Karpas-422 (cell line): ENCODE measurements around the gene USP25. TPM values are rescaled to one million over a fixed set of nuclear protein-coding genes. Genes with fewer than 3 reads are reported as not detected.

Source experiments
- DNase-seq: peaks from one replicate; pipeline ENCODE4 v3.0.0-alpha.2; 2015
- H2AFZ ChIP-seq: fragments of 200-600 bp; sonication (generic); 2 replicates; pipeline ENCODE4 v1.6.1; 2014; ENCODE audit warnings: antibody characterized with exemption, low read length, mixed read lengths
- H3K27ac ChIP-seq: fragments of 200-600 bp; sonication (generic); 2 replicates; pipeline ENCODE4 v1.5.1; 2014; ENCODE audit warnings: mild to moderate bottlenecking, low read length, moderate library complexity
- H3K27me3 ChIP-seq: fragments of 200-600 bp; sonication (generic); 2 replicates; pipeline ENCODE4 v1.6.1; 2014; ENCODE audit warnings: low read length, mixed read lengths
- H3K36me3 ChIP-seq: fragments of 200-600 bp; sonication (generic); 2 replicates; pipeline ENCODE4 v1.6.1; 2014; ENCODE audit warnings: low read length, mixed read lengths; ENCODE audit not compliant: insufficient read depth
- H3K4me1 ChIP-seq: fragments of 200-600 bp; sonication (generic); 2 replicates; pipeline ENCODE4 v1.6.1; 2014; ENCODE audit warnings: mild to moderate bottlenecking, low read length, mixed read lengths
- H3K4me2 ChIP-seq: fragments of 200-600 bp; sonication (generic); 2 replicates; pipeline ENCODE4 v1.6.1; 2014; ENCODE audit warnings: low read length, low read depth, mild to moderate bottlenecking; ENCODE audit not compliant: poor library complexity, severe bottlenecking
- H3K4me3 ChIP-seq: fragments of 200-600 bp; sonication (generic); 2 replicates; pipeline ENCODE4 v1.5.1; 2014; ENCODE audit warnings: mild to moderate bottlenecking, antibody characterized with exemption, low read length, mixed read lengths
- H3K79me2 ChIP-seq: fragments of 200-600 bp; sonication (generic); 2 replicates; pipeline ENCODE4 v1.6.1; 2014; ENCODE audit warnings: mild to moderate bottlenecking, low read length, mixed read lengths
- H3K9ac ChIP-seq: fragments of 200-600 bp; sonication (generic); 2 replicates; pipeline ENCODE4 v1.6.0; 2014; ENCODE audit warnings: low read length
- H3K9me2 ChIP-seq: fragments of 200-600 bp; sonication (generic), shearing (Covaris generic); replicated peaks from 2 replicates; pipeline ENCODE4 v1.6.0; 2014; ENCODE audit warnings: mild to moderate bottlenecking, low read length, moderate library complexity; ENCODE audit not compliant: insufficient read depth
- H3K9me3 ChIP-seq: fragments of 300-700, 200-600 bp; sonication (generic); 2 replicates; pipeline ENCODE4 v1.6.1; 2014; ENCODE audit warnings: low read length, mixed read lengths
- H4K20me1 ChIP-seq: fragments of 200-600 bp; sonication (generic); 2 replicates; pipeline ENCODE4 v1.6.1; 2014; ENCODE audit warnings: mild to moderate bottlenecking, antibody characterized with exemption, low read length, low read depth; ENCODE audit not compliant: insufficient read depth
- total RNA-seq: library from RNA; depleted of rRNA; stranded (reverse); fragments of >200 nt; shearing (Covaris generic); gene quantifications from 2 replicates; pipeline ENCODE4 v1.2.3, GENCODE V29; 2014; ENCODE audit warnings: low replicate concordance

The USP25 gene
- total RNA-seq, 1 experiment from 2014 or later, result 120 TPM

DNA sequence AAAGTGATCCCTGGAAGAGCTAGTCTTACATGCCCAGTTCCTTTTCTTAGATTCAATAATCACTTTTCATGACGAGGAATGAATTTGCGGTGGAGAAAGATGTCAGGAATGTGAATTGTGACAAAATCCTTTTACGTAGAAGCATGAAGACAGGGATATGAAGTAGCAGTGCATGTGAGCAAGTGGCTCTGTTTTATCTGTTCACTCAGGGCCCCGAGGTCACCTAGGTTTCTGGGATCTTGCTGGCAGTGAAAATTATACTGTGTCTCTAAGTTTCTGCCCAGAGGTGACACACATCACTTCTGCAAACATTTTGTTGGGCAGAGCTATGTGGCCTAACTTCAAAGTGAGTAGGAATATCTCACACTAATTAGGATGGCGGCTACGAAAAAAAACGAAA is 79.3 kb downstream of the USP25 start:
- peaks cover 81% of the 10 kb centered on the region for H3K79me2 ChIP-seq
- no peaks in the 10 kb centered on the region for H3K27me3 ChIP-seq
- no peak overlapping the region for H3K9ac ChIP-seq
- no peak overlapping the region for H3K4me2 ChIP-seq
- H3K4me1 ChIP-seq, result no peaks in the 10 kb centered on the region
- no peak for DNase-seq
- no peak overlapping the region for H3K27ac ChIP-seq
- H2AFZ ChIP-seq, result no peak overlapping the region
- no peak overlapping the region for H3K4me3 ChIP-seq
- peaks cover 78% of the 10 kb centered on the region for H3K36me3 ChIP-seq
- no peaks in the 10 kb centered on the region for H3K9me2 ChIP-seq
- 0 out of 2 replicates have a peak, but pooled peaks cover 3% of the 10 kb centered on the region for H3K9me3 ChIP-seq
- H4K20me1 ChIP-seq, result no peaks in the 10 kb centered on the region

GRCh38 chr21:15809818-15810217 is 80.0 kb downstream of the USP25 start:
- Histone ChIP-seq H3K27me3 (no peaks in the 10 kb centered on the region), H3K27ac (no peak overlapping the region), H3K4me2 (no peak overlapping the region), H2AFZ (no peak overlapping the region), H4K20me1 (no peaks in the 10 kb centered on the region), H3K9me2 (no peaks in the 10 kb centered on the region), H3K4me1 (no peaks in the 10 kb centered on the region), H3K4me3 (no peak overlapping the region), H3K36me3 (peaks cover 80% of the 10 kb centered on the region), H3K9me3 (peaks cover 4% of the 10 kb centered on the region; the same call in 1 of the 2 replicates), H3K79me2 (peaks cover 79% of the 10 kb centered on the region), H3K9ac (no peak overlapping the region)
- no peak for DNase-seq

GRCh38 chr21:15815285-15815684 is 85.5 kb downstream of the USP25 start:
- H3K27ac ChIP-seq, result no peak overlapping the region
- no peak overlapping the region for H3K4me2 ChIP-seq
- no peak overlapping the region for H3K4me3 ChIP-seq
- no peak for DNase-seq
- no peaks in the 10 kb centered on the region for H3K9me2 ChIP-seq
- H3K4me1 ChIP-seq, result peaks cover 6% of the 10 kb centered on the region
- H3K79me2 ChIP-seq, result peaks cover 66% of the 10 kb centered on the region
- H4K20me1 ChIP-seq, result no peaks in the 10 kb centered on the region
- no peak overlapping the region for H2AFZ ChIP-seq
- peaks cover 6% of the 10 kb centered on the region; the same call in 1 of the 2 replicates for H3K9me3 ChIP-seq
- peaks cover 53% of the 10 kb centered on the region for H3K36me3 ChIP-seq
- H3K27me3 ChIP-seq, result no peaks in the 10 kb centered on the region
- no peak overlapping the region for H3K9ac ChIP-seq

- no peak for DNase-seq
These were observed 90.5 kb downstream of the USP25 start for GRCh38 chr21:15820327-15820726.

DNA sequence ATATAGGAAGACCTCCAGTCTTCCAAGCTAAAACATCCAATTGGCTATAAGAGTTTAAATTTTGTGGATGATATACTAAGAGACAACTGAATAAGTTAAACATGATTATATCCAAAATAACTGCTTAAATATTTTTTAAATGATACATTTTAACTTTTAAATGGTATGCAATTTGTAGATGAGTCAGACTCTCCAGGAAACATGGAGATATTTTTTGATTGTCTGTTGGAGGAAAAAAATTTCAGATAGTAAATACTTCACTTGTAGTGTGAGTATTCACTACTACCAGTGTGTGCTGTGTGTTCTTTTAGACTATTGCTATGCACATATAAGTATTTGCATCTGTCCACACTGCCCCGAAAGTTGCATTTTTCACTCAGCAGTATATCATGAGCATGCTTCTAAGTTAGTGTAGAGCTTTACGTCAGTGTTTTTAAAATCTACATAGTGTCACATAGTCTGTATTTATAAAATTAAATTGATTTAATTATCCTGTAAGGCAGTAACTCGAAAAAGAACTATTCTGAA is 91.1 kb downstream of the USP25 start:
- Histone ChIP-seq H3K27me3 (no peaks in the 10 kb centered on the region), H3K4me2 (no peak overlapping the region), H3K27ac (no peak overlapping the region), H3K79me2 (peaks cover 44% of the 10 kb centered on the region), H3K4me1 (peaks cover 61% of the 10 kb centered on the region), H3K4me3 (no peak overlapping the region), H3K9me3 (no peaks in the 10 kb centered on the region), H3K9me2 (no peaks in the 10 kb centered on the region), H2AFZ (no peak overlapping the region), H3K9ac (no peak overlapping the region), H4K20me1 (no peaks in the 10 kb centered on the region), H3K36me3 (peaks cover 19% of the 10 kb centered on the region)
- no peak for DNase-seq

More at GRCh38 chr21:15820327-15820726, 90.5 kb downstream of the USP25 start:
- Histone ChIP-seq H3K27ac (no peak overlapping the region), H3K9me2 (no peaks in the 10 kb centered on the region), H2AFZ (no peak overlapping the region), H3K36me3 (peaks cover 23% of the 10 kb centered on the region), H3K27me3 (no peaks in the 10 kb centered on the region), H3K9ac (no peak overlapping the region), H3K4me1 (peaks cover 55% of the 10 kb centered on the region), H3K9me3 (no peaks in the 10 kb centered on the region; the same call in 1 of the 2 replicates), H3K79me2 (peaks cover 49% of the 10 kb centered on the region), H4K20me1 (no peaks in the 10 kb centered on the region), H3K4me3 (no peak overlapping the region), H3K4me2 (no peak overlapping the region)

DNA sequence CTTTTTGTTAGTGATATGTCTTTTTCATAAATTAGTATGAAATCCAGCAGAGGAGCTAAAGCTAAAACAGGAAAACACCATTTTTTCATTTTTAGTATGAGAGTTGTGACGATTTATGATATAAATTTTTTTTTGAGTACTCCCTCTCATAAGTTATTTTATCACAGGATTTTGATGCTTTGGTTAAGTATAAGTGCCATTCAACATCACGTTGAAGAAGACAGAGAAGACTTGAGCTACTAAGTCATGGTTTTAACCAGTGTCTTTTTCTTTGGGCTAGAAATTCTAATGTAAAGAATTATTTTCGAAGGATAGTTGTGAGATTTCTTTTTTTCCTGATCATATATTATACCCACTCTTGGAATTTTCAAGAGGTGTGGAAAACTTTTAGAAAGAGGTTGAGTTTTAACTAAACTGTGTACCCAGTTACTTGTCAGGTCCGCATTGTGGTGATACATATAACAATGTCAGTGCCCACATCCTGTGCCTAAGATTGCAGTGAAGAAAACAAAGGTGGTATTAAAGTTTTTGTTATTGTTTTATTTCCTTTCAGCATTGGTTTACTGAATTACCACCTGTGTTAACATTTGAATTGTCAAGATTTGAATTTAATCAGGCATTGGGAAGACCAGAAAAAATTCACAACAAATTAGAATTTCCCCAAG is 93.8 kb downstream of the USP25 start:
- Histone ChIP-seq H4K20me1 (no peaks in the 10 kb centered on the region), H3K27ac (peak overlapping the region; percentile 77), H3K4me3 (no peak overlapping the region; the same call in 1 of the 2 replicates), H3K4me1 (peaks cover 66% of the 10 kb centered on the region), H2AFZ (no peak overlapping the region), H3K9ac (no peak overlapping the region), H3K36me3 (peaks cover 21% of the 10 kb centered on the region; the same call in 1 of the 2 replicates), H3K79me2 (peaks cover 54% of the 10 kb centered on the region), H3K9me3 (no peaks in the 10 kb centered on the region), H3K4me2 (peak overlapping the region; percentile 52), H3K27me3 (no peaks in the 10 kb centered on the region), H3K9me2 (no peaks in the 10 kb centered on the region)
- peak; percentile 42 for DNase-seq

DNA sequence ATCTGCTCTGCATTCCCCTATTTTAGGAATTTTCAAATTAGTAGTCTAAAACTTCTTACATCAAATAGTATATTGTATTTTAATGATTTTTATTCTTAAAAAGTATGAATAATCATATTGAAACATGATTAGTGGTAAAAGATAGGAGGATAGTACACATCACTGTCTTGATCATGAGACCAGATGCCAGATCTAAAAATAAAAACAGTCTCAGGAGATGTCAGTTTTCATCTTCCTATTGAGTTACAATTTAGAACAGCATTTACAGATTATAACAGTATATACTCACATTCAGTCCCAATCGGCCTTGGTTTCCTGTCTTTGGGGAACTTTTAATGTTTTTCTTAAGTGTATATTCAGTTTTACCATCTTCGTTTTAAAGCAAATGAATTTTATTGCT is 95.9 kb downstream of the USP25 start:
- Histone ChIP-seq H3K9me2 (no peaks in the 10 kb centered on the region), H3K9ac (no peak overlapping the region), H3K36me3 (peaks cover 24% of the 10 kb centered on the region; the same call in 1 of the 2 replicates), H3K4me1 (peaks cover 57% of the 10 kb centered on the region), H3K27me3 (no peaks in the 10 kb centered on the region), H3K79me2 (peaks cover 57% of the 10 kb centered on the region), H4K20me1 (no peaks in the 10 kb centered on the region), H3K9me3 (no peaks in the 10 kb centered on the region), H3K4me3 (0 out of 2 replicates have a peak overlapping the region, but pooled peaks have one; percentile 17), H2AFZ (no peak overlapping the region), H3K4me2 (peak overlapping the region; percentile 52), H3K27ac (peak overlapping the region; percentile 67)
- DNase-seq, result peak; percentile 52

- peak; percentile 80 for DNase-seq
These were observed 96.5 kb downstream of the USP25 start for GRCh38 chr21:15826147-15826780.

More at GRCh38 chr21:15826147-15826780, 96.5 kb downstream of the USP25 start:
- peaks cover 24% of the 10 kb centered on the region; the same call in 1 of the 2 replicates for H3K36me3 ChIP-seq
- no peaks in the 10 kb centered on the region for H3K27me3 ChIP-seq
- no peak overlapping the region for H3K9ac ChIP-seq
- peak overlapping the region; percentile 52 for H3K4me2 ChIP-seq
- peaks cover 58% of the 10 kb centered on the region for H3K79me2 ChIP-seq
- peaks cover 51% of the 10 kb centered on the region for H3K4me1 ChIP-seq
- H3K9me2 ChIP-seq, result no peaks in the 10 kb centered on the region
- H2AFZ ChIP-seq, result no peak overlapping the region
- H3K4me3 ChIP-seq, result 0 out of 2 replicates have a peak overlapping the region, but pooled peaks have one; percentile 17
- H3K27ac ChIP-seq, result peak overlapping the region; percentile 67
- no peaks in the 10 kb centered on the region for H3K9me3 ChIP-seq
- no peaks in the 10 kb centered on the region for H4K20me1 ChIP-seq
